IMR-90 (cell line): ENCODE measurements around the gene ASMTL. TPM values are rescaled to one million over a fixed set of nuclear protein-coding genes. Genes with fewer than 3 reads are reported as not detected.

Source experiments
- ATAC-seq: fragments of 200-7000 bp; cut with Tn5 transposase; 2 replicates; pipeline ENCODE4 v1.9.1; 2020; ENCODE audit warnings: low read depth, mild to moderate bottlenecking, moderate library complexity
- BruUV-seq: library from RNA; stranded (reverse); fragments of 400-500 nt; replicated peaks from 2 replicates; lab custom pipeline; 2021; lab: Mats Ljungman, UMichigan
- CTCF ChIA-PET: fragments of 300-600 bp; formaldehyde crosslinking; extraction: SDS; loops from one replicate; lab custom pipeline; 2021; ENCODE audit warnings: antibody characterized with exemption; lab: Yijun Ruan, JAX
- POLR2A ChIA-PET: fragments of 300-600 bp; sonication (Branson Sonifier 250); formaldehyde crosslinking; loops from one replicate; lab custom pipeline; 2022; ENCODE audit warnings: antibody characterized with exemption; ENCODE audit not compliant: unreplicated experiment; lab: Charles Lee
- DNase-seq: peaks from one replicate; pipeline ENCODE4 v3.0.0; 2013
- H2AFZ ChIP-seq: replicated peaks from 2 replicates; pipeline ENCODE3; 2013; ENCODE audit warnings: low read length, mild to moderate bottlenecking; ENCODE audit not compliant: poor library complexity
- H2AK5ac ChIP-seq: 2 replicates; pipeline ENCODE4 v1.6.1; 2013; ENCODE audit warnings: low read depth, low read length, inconsistent platforms
- H2AK9ac ChIP-seq: replicated peaks from 2 replicates; pipeline ENCODE3; 2013; ENCODE audit warnings: mild to moderate bottlenecking, low read depth, low read length, moderate library complexity; ENCODE audit not compliant: poor library complexity
- H2BK120ac ChIP-seq: 2 replicates; pipeline ENCODE4 v1.6.1; 2013; ENCODE audit warnings: low read depth, low read length, inconsistent platforms
- H2BK15ac ChIP-seq: 3 replicates; pipeline ENCODE4 v1.6.1; 2013; ENCODE audit warnings: low read depth, low read length, inconsistent platforms
- H2BK20ac ChIP-seq: 2 replicates; pipeline ENCODE4 v1.6.1; 2013; ENCODE audit warnings: low read depth, mild to moderate bottlenecking, inconsistent platforms, low read length, moderate library complexity
- H2BK5ac ChIP-seq: 2 replicates; pipeline ENCODE4 v1.6.1; 2013; ENCODE audit warnings: mild to moderate bottlenecking, low read depth, low read length, inconsistent platforms; ENCODE audit not compliant: poor library complexity, severe bottlenecking
- H3K14ac ChIP-seq: replicated peaks from 2 replicates; pipeline ENCODE4 v1.6.1; 2013; ENCODE audit warnings: low read depth, low read length, inconsistent platforms
- H3K18ac ChIP-seq: 2 replicates; pipeline ENCODE4 v1.6.1; 2013; ENCODE audit warnings: low read depth, low read length, control low read depth
- H3K23ac ChIP-seq: 2 replicates; pipeline ENCODE4 v1.6.1; 2013; ENCODE audit warnings: low read depth, low read length, inconsistent platforms
- H3K27ac ChIP-seq: 2 replicates; pipeline ENCODE4 v1.5.1; 2013; ENCODE audit warnings: mild to moderate bottlenecking, control low read depth, low read length; ENCODE audit not compliant: insufficient read depth
- H3K27me3 ChIP-seq: 2 replicates; pipeline ENCODE4 v1.6.1; 2013; ENCODE audit warnings: low read length; ENCODE audit not compliant: control insufficient read depth, insufficient read depth
- H3K36me3 ChIP-seq: 2 replicates; pipeline ENCODE4 v1.6.1; 2013; ENCODE audit warnings: low read length, mixed read lengths; ENCODE audit not compliant: control insufficient read depth, insufficient read depth
- H3K4ac ChIP-seq: 2 replicates; pipeline ENCODE4 v1.6.1; 2013; ENCODE audit warnings: low read depth, low read length, inconsistent platforms
- H3K4me1 ChIP-seq: 2 replicates; pipeline ENCODE4 v1.6.1; 2013; ENCODE audit warnings: low read length, mixed read lengths; ENCODE audit not compliant: control insufficient read depth, insufficient read depth
- H3K4me2 ChIP-seq: 2 replicates; pipeline ENCODE4 v1.6.1; 2013; ENCODE audit warnings: low read depth, mild to moderate bottlenecking, control low read depth, low read length, moderate library complexity
- H3K4me3 ChIP-seq: 2 replicates; pipeline ENCODE4 v1.5.1; 2013; ENCODE audit warnings: low read depth, mild to moderate bottlenecking, control low read depth, low read length, moderate library complexity; ENCODE audit not compliant: insufficient read depth
- H3K56ac ChIP-seq: 2 replicates; pipeline ENCODE4 v1.6.1; 2013; ENCODE audit warnings: low read length, inconsistent platforms; ENCODE audit not compliant: insufficient read depth; ENCODE audit errors: extremely low read depth
- H3K79me1 ChIP-seq, 2 experiments: 2 replicates each; pipeline ENCODE4 v1.6.1; 2013; ENCODE audit warnings: low read length in 2 of 2, inconsistent platforms in 1 of 2, low read depth in 1 of 2
- H3K9ac ChIP-seq: 2 replicates; pipeline ENCODE4 v1.6.1; 2013; ENCODE audit warnings: low read depth, low read length, control low read depth
- H3K9me1 ChIP-seq: 2 replicates; pipeline ENCODE4 v1.6.1; 2013; ENCODE audit warnings: low read length, inconsistent platforms; ENCODE audit not compliant: insufficient read depth
- H3K9me3 ChIP-seq: 2 replicates; pipeline ENCODE4 v1.6.1; 2013; ENCODE audit warnings: low read length; ENCODE audit not compliant: control insufficient read depth, insufficient read depth
- H4K20me1 ChIP-seq: 2 replicates; pipeline ENCODE4 v1.6.1; 2013; ENCODE audit warnings: low read length, inconsistent platforms; ENCODE audit not compliant: insufficient read depth
- H4K5ac ChIP-seq: 2 replicates; pipeline ENCODE4 v1.6.1; 2013; ENCODE audit warnings: mild to moderate bottlenecking, low read depth, low read length, control low read depth
- H4K8ac ChIP-seq, 2 experiments: 2 replicates each; pipeline ENCODE4 v1.6.1; 2013; ENCODE audit warnings: low read depth in 2 of 2, low read length in 2 of 2, control low read depth in 1 of 2, inconsistent platforms in 1 of 2
- H4K91ac ChIP-seq: 2 replicates; pipeline ENCODE4 v1.6.1; 2013; ENCODE audit warnings: low read depth, low read length, inconsistent platforms; ENCODE audit not compliant: insufficient read depth
- BHLHE40 ChIP-seq: fragments of 150-350 bp; IDR thresholded peaks from 2 replicates; pipeline ENCODE4 v1.6.1; 2016; ENCODE audit warnings: mild to moderate bottlenecking, low read depth, low read length
- CEBPB ChIP-seq: IDR thresholded peaks from 2 replicates; pipeline ENCODE4 v1.6.1; 2012; ENCODE audit warnings: low read depth, low read length, improper control_type of control experiment
- ELK1 ChIP-seq: fragments of 150-350 bp; IDR thresholded peaks from 2 replicates; pipeline ENCODE4 v1.6.1; 2016; ENCODE audit warnings: low read depth, mild to moderate bottlenecking, low read length, moderate library complexity, borderline replicate concordance
- FOS ChIP-seq: fragments of 150-350 bp; IDR thresholded peaks from 2 replicates; pipeline ENCODE4 v1.6.1; 2016; ENCODE audit warnings: low read depth, low read length
- MAZ ChIP-seq: IDR thresholded peaks from 2 replicates; pipeline ENCODE4 v1.6.1; 2012; ENCODE audit warnings: low read depth, mild to moderate bottlenecking, low read length, improper control_type of control experiment, moderate library complexity, borderline replicate concordance
- MXI1 ChIP-seq: IDR thresholded peaks from 2 replicates; pipeline ENCODE4 v1.6.1; 2012; ENCODE audit warnings: low read depth, mild to moderate bottlenecking, low read length, moderate library complexity, borderline replicate concordance
- POLR2A ChIP-seq: IDR thresholded peaks from 2 replicates; pipeline ENCODE4 v1.6.1; 2012; ENCODE audit warnings: mild to moderate bottlenecking, low read depth, low read length
- RAD21 ChIP-seq: IDR thresholded peaks from 2 replicates; pipeline ENCODE4 v1.6.1; 2012; ENCODE audit warnings: low read length, improper control_type of control experiment
- RFX5 ChIP-seq: IDR thresholded peaks from 2 replicates; pipeline ENCODE4 v1.8.0; 2012; ENCODE audit warnings: low read depth, mild to moderate bottlenecking, low read length, moderate library complexity
- SMC3 ChIP-seq: fragments of 150-350 bp; IDR thresholded peaks from 2 replicates; pipeline ENCODE4 v1.6.1; 2016; ENCODE audit warnings: low read depth, mild to moderate bottlenecking, antibody characterized with exemption, low read length, moderate library complexity
- USF2 ChIP-seq: fragments of 150-350 bp; IDR thresholded peaks from 2 replicates; pipeline ENCODE4 v1.6.1; 2017; ENCODE audit warnings: mild to moderate bottlenecking, antibody characterized with exemption, low read length, low read depth
- WGBS, 2 experiments: methylation state at CpG; one replicate each; pipeline versions ENCODE4 v1.1.5 to v1.1.7; 2013; ENCODE audit warnings: missing lambda C conversion rate in 2 of 2; ENCODE audit not compliant: insufficient read length in 1 of 2; ENCODE audit errors: extremely low coverage in 2 of 2; 5-methylcytosine and 5-hydroxymethylcytosine counted together
- dilution Hi-C: fragments of 300-500 bp; cut with HindIII; formaldehyde crosslinking; loops from one replicate; pipeline ENCODE4 v1.14.3; 2018; ENCODE audit warnings: low sequenced_read_pairs; ENCODE audit not compliant: unreplicated experiment
- in situ Hi-C: fragments of 300-500 bp; cut with MboI; formaldehyde crosslinking; loops from 3 replicates; pipeline ENCODE4 v1.14.3; 2019; ENCODE audit warnings: low sequenced_read_pairs, inconsistent platforms, mixed read lengths
- intact Hi-C: fragments of 100-400 bp; cut with micrococcal nuclease; formaldehyde crosslinking; loops from 2 replicates; pipeline ENCODE4 v1.10.0; 2022
- polyA plus RNA-seq, 3 experiments: library from polyadenylated mRNA; depleted of rRNA; stranded (reverse); fragments of >200 nt; gene quantifications; 2 replicates each; pipeline ENCODE4 v1.2.3, GENCODE V29; 2012; ENCODE audit warnings: low replicate concordance in 1 of 3
- total RNA-seq: library from RNA; depleted of rRNA; stranded (reverse); fragments of >200 nt; gene quantifications from 2 replicates; pipeline ENCODE4 v1.2.3, GENCODE V29; 2012

The ASMTL gene
- total and polyA plus RNA-seq, 2 of the 4 experiments (the other 2 are of a cell fraction) = 13.4 to 33.4 TPM

GRCh38 chrX:1500701-1501624 lies 48.3 kb upstream of the ASMTL start (continued):
- no peak for TF ChIP-seq SMC3

- H3K4ac ChIP-seq = no peak overlapping the region
- no peak overlapping the region for H2BK15ac ChIP-seq
- peaks cover 8% of the 10 kb centered on the region; the same call in 1 of the 2 replicates for H3K9me3 ChIP-seq
- H3K56ac ChIP-seq = no peak overlapping the region
- no peaks in the 10 kb centered on the region for H3K9me1 ChIP-seq
- DNase-seq = no peak
- no peak overlapping the region for H2BK20ac ChIP-seq
- no peak overlapping the region for H4K91ac ChIP-seq
- no peak overlapping the region for H2AK5ac ChIP-seq
- no peak overlapping the region for H3K18ac ChIP-seq
- no peak for ATAC-seq
- H2AFZ ChIP-seq = no peak overlapping the region
- no peak overlapping the region for H3K4me3 ChIP-seq
- H3K4me2 ChIP-seq = no peak overlapping the region
- WGBS, 2 experiments = 71% methylated on average over 2 of the region's 12 CpGs; no CpG with 5 or more reads in 1 of the 2 experiments
- no peaks in the 10 kb centered on the region for H4K20me1 ChIP-seq
- H3K27me3 ChIP-seq = no peaks in the 10 kb centered on the region
- BruUV-seq = no TSS peak
- POLR2A ChIA-PET = no interaction called here
- in situ Hi-C loops (no loop called here), dilution Hi-C loops (no loop called here), intact Hi-C loops (no loop called here)
- H3K79me1 ChIP-seq = no peaks in the 10 kb centered on the region
- H2BK5ac ChIP-seq = no peak overlapping the region
- H2BK120ac ChIP-seq = no peak overlapping the region
- no peak overlapping the region for H3K23ac ChIP-seq
- H3K36me3 ChIP-seq = no peaks in the 10 kb centered on the region
- TF ChIP-seq CEBPB = no peak
- TF ChIP-seq MAZ = no peak
- TF ChIP-seq USF2 = no peak
- TF ChIP-seq POLR2A = no peak
- no peak for TF ChIP-seq ELK1
- no peak for TF ChIP-seq BHLHE40
- TF ChIP-seq FOS = no peak
- TF ChIP-seq RFX5 = no peak
- TF ChIP-seq SMC3 = no peak
- no peak for TF ChIP-seq RAD21
- no peak for TF ChIP-seq MXI1
- no peak overlapping the region for H4K8ac ChIP-seq
- H3K9ac ChIP-seq = no peak overlapping the region
- H2AK9ac ChIP-seq = no peak overlapping the region
- no peak overlapping the region for H4K5ac ChIP-seq
- CTCF ChIA-PET = no interaction called here
- H3K14ac ChIP-seq = no peak overlapping the region
- no peaks in the 10 kb centered on the region for H3K4me1 ChIP-seq
- H3K27ac ChIP-seq = no peak overlapping the region
Observed at GRCh38 chrX:1496076-1496475, 43.4 kb upstream of the ASMTL start.
